Measurements from ENCODE around the gene B3GAT2.
"Not testable (repeated sequence)": the region's sequence is repeated elsewhere in the genome, so short reads cannot be mapped to it uniquely, and the experiment has no call there.

Gene B3GAT2, protein sequence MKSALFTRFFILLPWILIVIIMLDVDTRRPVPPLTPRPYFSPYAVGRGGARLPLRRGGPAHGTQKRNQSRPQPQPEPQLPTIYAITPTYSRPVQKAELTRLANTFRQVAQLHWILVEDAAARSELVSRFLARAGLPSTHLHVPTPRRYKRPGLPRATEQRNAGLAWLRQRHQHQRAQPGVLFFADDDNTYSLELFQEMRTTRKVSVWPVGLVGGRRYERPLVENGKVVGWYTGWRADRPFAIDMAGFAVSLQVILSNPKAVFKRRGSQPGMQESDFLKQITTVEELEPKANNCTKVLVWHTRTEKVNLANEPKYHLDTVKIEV

DNA sequence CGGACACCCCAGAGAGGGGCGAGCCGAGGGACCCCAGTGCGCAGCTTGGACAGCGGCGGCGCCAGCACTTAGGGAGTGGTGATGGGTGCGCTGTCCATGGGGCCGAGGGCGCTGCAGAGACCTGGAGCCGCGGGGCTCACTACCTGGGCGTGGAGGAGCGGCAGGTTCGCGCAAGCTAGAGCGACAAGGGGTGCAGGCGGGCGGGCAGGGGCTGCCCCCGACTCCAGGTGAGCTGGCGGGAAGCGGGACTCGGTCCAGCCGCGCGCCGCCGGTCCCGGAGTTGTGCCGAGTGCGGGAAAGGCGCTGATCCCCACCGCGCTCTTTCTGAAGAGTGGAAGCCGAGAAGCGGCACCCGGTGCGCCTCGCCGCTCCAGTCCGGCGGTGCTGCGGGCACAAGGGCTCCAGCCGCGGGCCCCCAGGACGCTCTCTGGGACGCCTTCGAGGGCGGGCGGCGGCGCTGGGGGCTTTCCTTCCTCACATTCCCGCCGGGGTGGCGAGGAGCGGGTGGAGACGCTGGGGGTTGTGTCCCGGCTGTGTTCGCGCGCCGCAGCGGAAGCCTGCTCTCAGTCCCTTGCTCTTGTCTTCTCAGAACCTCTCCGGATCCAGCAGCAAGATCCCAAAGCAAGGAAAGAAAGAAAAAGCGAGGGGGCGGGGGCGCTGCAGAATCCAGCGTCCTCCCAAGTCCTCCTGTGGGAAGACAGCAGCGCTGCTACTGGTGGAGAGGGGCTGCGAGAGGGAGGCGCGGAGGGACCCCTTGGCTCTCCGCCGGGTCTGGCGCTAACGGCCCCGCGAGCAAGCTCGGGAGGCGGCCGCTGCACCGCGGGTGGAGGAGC lies at the start of gene B3GAT2:
B3GAT2 (minus strand) TSS at position 610 of the 833 bp plus-strand sequence. CDS start 631 bp downstream, outside the sequence.
- DNase-seq = no peak

DNA sequence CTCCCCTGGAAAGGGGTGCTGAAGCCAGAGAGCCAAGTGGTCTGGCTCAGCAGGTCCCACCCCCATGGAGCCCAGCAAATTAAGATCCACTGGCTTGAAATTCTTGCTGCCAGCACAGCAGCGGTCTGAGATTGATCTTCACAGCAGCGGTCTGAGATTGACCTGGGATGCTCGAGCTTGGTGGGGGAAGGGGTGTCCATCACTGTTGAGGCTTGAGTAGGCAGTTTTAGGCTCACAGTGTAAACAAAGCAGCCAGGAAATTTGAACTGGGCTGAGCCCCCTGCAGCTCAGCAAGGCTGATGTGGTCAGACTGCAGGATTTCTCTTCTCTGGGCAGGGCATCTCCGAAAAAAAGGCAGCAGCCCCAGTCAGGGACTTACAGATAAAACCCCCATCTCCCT lies 41.3 kb upstream of the B3GAT2 start:
- DNase-seq = no peak

DNA sequence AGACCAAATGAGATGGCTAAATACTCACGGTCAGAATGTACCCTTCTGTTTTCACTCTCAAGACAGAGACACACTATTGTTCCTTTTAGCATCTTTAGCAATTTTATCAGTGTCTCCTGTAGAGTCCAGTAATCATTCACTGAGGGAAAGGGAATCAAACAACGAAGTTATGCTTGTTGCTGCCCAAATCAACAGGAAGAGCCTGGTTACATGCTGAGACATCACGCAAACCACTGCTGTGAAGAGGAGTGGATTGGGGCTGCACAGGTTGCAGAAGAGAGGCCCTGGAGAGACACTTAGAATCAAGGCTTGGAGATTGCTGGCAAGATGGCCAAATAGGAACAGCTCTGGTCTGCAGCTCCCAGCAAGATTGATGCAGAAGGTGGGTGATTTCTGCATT lies 40.5 kb upstream of the B3GAT2 start:
- no peak for DNase-seq

DNA sequence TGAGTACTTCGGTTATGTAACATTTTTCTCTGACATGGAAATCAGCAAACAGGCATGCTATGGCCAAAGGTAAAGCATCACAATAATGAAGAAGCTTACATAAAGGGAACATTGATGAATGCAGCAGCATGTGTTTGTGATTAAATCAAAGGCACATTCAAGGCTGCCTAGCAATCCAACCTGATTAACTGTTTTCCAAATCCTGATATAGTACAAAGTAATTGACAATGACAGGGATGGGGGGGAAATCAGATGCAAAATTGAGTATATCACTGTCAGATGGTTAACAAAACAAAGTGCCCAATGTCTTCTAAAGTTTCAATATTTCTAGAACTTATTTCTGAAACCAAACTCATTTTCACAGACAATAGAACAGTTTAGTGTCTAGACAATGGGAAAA lies 39.2 kb upstream of the B3GAT2 start:
- no peak for DNase-seq

DNA sequence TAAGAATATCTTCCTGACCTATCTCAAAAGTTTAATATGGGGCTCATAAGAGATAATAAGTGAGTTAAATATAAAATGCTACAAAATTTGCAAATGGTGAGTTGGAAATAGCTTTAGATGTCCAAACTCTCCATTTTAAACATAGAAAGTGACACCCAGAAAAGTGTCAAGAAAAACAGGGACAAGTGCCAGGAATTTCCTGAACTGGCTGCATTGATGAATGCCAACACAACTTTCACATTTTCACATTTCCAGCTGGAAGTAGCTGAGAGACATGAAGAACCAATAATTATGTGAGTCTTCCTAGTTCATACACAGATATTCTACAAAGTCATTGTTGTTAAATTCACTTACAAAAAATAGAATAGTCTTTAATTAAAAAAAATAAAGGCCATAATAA lies 38.6 kb upstream of the B3GAT2 start:
- DNase-seq = no peak

DNA sequence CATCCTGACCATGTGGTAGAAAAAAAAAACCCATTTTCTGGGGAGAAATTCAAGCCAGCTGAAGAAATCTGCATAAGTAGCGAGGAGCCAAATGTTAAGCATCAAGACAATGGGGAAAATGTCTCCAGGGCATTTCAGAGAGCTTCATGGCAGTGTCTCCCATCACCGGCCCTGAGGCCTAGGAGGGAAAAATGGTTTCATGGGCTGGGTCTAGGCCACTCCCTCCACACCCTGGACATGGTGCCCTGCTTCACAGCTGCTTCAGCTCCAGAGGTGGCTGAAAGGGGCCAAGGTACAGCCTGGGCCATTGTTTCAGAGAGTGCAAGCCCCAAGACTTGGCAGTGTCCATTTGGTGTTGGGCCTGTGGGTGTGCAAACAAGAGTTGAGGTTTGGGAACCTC lies 34.4 kb upstream of the B3GAT2 start:
- DNase-seq = no peak

DNA sequence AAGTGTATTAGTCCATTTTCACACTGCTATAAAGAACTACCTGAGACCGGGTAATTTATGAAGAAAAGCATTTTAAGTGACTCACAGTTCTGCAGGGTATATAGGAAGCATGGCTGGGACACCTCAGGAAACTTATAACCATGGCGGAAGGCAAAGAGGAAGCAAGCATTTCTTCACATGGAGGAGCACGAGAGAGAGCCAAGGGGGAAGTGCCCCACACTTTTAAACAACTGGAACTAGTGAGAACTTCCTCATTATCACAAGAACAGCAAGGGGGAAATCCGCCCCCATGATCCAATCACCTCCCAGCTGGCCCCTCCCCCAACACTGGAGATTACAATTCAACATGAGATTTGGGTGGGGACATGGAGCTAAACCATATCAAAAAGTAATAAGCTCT lies 28.3 kb upstream of the B3GAT2 start:
- no peak for DNase-seq

DNA sequence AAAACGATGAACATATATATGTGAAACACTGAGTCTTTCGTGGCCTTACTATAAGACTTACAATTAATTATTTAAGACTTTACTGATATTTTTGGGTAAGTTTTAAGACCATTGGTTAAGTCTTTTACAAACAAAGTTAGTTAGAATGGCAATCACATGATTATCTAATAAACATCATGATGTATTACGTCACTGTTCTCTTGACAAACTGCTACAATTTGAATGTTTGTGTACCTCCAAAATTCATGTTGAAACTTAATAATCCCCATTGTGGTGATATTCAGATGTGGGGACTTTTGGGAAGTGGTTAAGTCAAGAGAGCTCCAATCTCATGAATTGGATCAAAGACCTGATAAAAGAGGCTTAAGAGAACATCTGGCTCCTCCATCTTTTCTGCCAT lies 25.9 kb upstream of the B3GAT2 start:
- DNase-seq = no peak

DNA sequence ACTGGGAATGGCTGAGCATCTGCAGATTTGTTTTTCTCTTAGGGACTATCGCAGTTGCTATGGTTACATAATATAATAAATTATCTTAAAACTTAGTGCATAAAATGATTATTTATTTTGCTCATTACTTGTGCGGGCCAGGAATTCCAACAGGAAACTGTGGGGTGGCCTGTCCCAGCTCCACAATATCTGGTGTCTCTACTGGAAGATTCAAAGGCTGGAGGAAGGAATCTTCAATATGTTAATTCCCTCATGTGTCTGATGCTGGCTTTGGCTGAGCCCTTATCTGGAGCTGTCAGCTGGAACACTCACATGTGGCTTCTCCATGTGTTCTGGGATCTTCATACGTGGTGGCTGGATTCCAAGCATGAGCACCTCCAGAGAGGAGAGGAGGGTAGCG lies 23.9 kb upstream of the B3GAT2 start:
- no peak for DNase-seq

DNA sequence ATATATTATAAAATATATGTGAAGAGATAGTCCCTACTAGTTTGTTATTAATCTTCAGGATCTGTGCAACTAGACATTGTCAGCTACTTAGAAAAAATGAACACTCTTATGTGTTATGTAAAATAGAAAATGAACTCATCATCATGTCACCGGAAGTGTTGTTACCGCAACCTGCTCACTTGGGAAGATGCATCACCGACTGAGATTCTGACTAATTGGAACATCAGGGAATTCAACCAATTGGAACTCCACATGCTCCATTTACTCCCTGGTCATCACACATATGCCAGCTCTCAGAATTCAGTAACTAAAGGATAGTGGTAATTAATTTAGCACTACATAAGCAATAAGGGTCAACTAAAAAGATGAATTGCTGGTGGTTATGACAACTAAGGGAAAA lies 16.7 kb upstream of the B3GAT2 start:
- no peak for DNase-seq

DNA sequence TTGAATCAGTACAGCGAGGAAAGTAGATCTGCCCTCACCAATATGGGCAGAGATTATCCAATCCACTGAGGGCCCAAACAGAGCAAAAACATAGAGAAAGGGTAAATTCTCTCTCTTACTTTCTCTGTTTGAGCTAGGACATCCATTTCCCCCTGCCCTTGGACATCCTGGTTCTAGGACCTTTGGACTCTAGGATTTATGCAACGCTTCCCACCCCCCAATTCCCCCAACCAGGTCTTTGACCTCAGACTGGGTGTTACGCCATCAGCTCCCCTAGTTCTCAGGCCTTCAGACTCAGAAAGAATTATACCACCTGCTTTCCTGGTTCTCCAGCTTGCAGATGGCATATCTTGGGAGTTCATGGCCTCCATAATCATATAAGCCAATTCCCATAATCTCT lies 10.2 kb upstream of the B3GAT2 start:
- no peak for DNase-seq

DNA sequence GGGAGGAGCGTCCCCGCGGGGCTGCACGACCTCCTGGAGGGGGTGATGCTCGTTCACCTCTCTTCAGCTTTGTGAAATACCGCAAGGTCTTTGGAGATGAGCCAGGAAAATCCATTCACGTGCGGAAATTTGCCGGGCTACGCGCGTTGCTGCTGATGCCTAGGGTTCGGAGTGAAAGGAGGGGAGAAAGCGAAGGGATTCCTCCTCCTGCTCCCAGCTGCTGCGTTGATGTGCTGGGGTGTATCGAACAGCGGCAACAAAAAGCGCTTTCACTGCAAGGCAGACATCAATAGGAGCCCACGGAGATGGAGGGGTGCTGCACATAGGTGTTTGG lies 391 bp upstream of the B3GAT2 start:
- DNase-seq = no peak

DNA sequence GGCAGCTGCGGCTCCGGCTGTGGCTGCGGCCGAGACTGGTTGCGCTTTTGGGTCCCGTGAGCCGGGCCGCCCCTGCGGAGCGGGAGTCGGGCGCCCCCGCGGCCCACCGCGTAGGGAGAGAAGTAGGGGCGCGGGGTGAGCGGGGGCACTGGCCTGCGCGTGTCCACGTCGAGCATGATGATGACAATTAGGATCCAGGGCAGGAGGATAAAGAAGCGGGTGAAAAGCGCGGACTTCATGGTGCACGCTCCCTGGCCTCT lies 739 bp downstream of the B3GAT2 start:
- no peak for DNase-seq

DNA sequence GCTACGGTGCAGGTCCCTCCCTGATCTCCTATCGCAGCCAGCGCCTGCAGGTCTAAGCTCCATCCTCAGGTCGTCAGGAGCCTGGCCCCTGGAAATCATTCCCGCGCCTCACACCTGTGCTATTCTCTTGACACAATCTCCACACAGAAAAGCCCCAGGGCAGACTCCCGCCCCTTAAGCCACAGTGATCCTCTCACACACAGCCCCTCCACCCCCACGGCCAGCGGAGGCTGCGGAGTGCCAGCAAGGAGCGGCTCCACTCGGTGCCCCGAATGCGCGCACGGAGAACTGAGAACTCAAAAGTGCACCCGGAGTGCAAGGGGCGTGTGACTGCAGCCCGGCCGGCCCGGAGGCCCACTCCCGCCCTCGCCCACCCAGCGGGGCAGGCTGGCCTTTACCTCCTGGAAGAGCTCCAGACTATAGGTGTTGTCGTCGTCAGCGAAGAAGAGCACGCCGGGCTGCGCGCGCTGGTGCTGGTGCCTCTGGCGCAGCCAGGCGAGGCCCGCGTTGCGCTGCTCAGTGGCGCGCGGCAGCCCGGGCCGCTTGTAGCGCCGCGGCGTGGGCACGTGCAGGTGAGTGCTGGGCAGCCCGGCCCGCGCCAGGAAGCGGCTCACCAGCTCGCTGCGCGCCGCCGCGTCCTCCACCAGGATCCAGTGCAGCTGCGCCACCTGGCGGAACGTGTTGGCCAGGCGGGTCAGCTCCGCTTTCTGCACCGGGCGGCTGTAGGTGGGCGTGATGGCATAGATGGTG lies 1.2 kb downstream of the B3GAT2 start:
- peak; percentile 91 for DNase-seq

DNA sequence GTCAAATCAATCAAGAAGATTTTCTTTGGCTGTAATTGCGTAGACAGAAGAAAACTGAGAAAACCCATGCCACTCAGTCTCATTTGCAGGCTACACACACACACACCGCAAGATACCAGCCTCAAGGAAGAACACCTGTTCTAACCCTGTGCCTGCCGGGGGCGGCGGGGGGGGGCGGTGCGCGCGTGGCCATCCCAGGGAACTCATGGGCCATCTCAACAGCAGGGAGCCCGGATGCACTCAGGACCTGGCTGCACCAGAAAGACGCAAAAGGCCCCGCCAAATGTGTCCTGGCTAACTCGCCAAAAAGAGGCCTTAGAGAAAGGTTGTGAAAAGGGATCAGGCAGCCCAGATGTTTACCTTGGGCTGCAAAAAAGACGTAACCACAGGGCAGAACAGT lies 2.1 kb downstream of the B3GAT2 start:
- no peak for DNase-seq

DNA sequence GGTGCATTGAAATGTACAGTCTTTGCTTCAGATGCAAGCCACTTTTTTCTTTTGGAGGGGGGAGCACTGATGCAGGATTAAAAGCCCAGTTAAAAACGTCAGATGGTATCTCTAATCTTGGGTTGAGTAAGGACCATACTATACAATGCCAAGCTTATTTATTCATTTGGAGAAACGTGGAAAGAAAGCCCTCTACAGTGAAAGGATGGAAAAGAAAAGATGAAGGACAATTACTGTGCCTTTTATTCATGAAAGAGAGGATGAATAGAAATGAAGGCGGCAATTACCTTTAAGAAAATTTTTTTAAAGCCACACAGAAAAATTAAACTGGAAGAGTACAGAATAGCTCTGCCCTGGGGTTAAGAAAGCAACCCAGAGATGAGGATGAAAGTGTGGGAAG lies 2.7 kb downstream of the B3GAT2 start:
- DNase-seq = no peak

DNA sequence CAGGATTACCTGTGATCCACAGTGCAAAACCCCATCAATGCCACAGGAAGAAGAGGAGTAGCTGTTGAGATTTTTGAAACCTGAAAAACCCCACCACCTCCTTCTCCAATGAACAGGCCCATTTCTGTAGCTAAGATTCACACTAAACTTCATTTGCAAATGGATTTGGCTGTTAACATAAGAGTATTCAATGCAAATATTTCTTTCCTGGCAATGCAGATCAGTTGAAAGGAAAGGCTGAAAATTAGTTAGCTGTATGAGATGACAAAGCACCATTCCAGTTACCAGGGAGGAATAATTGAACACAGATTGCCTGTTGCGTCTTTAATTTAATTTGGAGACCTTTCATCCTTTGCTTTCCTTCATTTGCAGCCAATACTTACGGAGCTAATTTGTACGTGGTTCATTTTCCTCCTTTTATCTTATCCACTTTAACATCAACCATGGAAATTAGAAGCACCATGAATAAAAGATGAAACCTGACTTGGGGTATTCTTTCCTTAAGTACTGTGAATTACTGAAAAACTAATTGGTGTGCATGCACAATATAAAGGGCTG lies 4.2 kb downstream of the B3GAT2 start:
- DNase-seq = no peak

DNA sequence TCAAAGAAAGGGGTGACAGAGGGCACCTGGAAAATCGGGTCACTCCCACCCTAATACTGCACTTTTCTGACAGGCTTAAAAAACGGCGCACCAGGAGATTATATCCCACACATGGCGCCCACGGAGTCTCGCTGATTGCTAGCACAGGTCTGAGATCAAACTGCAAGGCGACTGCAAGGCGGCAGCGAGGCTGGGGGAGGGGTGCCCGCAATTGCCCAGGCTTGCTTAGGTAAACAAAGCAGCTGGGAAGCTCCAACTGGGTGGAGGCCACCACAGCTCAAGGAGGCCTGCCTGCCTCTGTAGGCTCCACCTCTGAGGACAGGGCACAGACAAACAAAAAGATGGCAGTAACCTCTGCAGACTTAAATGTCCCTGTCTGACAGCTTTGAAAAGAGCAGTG lies 12.5 kb downstream of the B3GAT2 start:
- DNase-seq = not testable (repeated sequence)

DNA sequence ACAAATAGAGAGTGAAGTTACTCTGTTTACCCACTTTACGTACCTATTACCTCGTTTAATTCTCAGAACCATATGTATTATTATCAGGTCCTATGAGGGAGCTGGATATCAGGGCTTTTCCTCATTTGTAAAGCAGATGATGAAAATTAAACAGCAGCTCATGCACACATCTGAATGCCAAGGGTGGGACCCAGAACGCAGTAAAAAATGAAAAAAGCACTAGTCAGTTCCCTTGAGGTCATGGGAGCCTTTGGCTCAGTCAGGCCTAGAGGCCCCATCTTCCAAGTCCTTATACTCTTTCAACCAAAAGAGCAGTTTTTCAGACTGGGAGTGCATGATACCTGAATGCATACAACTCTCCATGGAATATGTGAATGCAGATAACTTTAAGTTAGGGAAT lies 23.0 kb downstream of the B3GAT2 start:
- no peak for DNase-seq

DNA sequence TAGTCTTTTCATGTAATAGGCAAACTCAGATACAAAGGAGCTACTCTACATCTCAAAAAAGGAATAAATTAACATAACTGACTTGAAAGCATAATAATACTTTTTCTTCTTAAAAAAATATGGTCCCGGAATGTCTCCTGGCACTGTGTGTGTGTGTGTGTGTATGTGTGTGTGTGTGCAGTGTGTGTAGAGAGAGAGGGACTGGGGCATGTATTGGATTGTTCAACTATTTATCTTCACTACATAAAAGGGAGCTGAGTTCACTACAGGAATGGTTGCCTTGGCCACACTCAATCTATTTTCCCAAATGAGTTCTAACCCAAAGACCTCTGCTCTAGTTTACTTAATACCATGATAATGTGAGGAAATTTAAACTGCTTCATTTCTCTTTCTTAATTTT lies 51.1 kb downstream of the B3GAT2 start:
- no peak for DNase-seq

DNA sequence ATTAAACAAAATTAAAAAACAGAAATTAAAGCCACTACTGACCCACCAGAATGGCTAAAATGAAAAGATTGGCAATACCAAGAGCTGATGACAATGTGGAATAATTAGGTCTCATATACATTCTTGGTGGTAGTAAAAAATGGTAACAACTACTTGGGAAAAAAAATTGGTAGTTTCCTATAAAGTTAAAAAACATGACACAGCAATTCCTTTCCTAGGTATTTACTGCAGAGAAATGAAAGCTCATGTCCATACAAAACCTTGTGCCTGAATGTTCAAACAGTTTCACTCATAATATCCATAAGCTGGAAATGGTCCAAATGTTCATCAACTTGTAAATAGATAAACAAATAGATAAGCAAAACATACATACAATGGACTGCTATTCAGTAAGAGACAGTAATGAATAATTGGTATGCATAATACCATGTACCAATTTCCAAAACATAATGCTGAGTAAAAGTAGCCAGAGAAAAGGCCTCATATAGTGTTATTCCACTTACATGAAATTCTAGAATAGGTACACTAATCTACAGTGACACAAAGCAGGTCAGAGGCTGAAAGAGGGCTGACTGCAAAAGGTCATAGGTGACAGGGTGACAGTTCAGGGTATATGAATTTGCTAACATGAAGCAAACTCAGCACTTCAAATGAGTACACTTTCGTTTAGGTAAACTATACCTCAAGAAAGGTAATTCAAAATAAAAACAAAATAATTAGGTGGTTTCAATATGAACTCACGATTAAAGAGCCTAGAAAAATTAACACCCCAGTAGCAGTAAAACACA lies 53.0 kb downstream of the B3GAT2 start:
- DNase-seq = no peak

DNA sequence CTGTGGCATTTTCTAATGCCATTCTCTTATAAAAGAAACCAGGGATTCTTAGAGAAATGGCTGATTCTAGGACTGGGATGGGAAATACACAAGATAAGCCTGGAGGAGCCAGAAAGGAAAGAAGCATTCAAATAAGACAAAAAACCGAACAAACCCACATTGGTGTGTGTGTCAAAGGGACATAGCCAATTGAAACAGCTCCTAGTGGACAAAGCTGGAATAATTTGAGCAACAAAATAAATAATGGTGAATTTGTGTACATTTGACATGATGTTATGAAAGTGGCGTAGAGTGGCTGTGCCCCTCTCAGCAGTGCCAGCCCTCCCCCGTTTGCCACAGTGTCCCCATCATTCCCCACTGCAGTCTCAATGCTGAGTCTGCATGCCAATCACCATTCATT lies 55.5 kb downstream of the B3GAT2 start:
- no peak for DNase-seq

DNA sequence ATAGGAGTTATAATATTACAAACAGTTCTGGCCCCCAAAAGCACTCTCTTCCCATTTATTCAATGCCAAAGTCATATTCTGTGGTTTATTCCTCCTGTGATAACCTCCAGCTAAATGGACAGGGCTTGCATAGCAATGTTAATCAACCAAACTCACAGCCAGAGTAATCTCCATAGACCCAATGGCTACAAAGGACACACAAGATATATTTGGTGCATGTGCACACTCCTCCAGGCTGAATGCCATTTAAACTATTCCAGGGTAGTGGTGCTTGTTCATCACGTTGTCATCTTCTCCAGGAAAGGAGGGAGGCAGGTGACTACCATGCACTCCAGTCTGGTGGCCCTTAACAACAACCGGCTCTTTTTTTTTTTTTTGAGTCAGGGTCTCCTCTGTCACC lies 56.8 kb downstream of the B3GAT2 start:
- no peak for DNase-seq

All from activated CD4-positive, alpha-beta T cell treated with anti-CD3 and anti-CD28 coated beads, Interleukin-2, Interleukin-6, amounts not matched to agents 100 ng/mL and 50 ng/mL, durations not matched to agents 16 hours and 8 hours (primary cell).